ENCODE results near the gene LMTK3.
"Not testable (repeated sequence)": the region's sequence is repeated elsewhere in the genome, so short reads cannot be mapped to it uniquely, and the experiment has no call there.

The LMTK3 gene

DNA sequence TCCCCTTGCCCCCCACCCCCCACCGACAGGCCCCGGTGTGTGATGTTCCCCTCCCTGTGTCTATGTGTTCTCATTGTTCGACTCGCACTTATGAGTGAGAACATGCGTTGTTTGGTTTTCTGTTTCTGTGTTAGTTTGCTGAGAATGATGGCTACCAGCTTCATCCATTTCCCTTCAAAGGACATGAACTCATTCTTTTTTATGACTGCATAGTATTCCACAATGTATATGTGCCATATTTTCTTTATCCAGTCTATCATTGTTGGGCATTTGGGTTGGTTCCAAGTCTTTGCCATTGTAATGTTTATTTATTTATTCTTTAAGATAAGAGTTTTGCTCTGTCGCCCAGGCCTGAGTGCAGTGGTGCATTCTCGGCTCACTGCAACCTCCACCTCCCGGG is 26.4 kb upstream of the LMTK3 start:
- DNase-seq: not testable (repeated sequence)

DNA sequence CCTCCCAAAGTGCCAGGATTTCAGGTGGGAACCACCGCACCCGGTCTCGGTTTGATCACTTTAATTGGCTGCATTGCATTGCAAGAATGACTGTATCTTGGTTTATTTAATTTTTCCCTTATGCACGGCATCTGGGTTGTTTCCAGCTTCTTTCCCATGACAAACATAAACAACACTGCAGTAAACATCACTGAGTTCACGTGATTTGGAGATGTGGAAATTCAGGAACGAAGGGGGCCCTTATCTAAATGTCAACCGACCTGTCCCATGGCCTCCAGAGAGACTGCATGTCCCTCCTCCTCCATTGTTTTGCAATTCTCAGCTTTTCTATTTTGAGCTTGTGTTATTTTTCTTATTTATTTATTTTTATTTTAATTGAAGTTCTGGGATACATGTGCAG is 25.9 kb upstream of the LMTK3 start:
- DNase-seq: no peak

DNA sequence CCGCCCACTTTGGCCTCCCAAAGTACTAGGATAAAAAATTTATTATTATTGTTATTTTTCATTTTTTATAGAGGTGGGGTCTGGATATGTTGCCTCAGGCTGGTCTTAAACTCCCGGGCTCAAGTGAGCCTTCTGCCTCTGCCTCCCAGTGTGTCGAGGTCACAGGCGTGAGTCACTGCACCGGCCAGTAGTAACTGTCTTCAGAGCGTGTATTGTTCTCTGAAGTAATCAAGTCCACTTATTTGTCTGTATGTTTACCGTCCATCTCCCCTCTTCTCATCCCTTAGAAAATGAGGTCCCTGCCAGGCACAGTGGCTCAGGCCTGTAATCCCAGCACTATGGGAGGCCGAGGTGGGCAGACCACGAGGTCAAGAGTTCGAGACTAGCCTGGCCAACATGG is 22.1 kb upstream of the LMTK3 start:
- no peak for DNase-seq

DNA sequence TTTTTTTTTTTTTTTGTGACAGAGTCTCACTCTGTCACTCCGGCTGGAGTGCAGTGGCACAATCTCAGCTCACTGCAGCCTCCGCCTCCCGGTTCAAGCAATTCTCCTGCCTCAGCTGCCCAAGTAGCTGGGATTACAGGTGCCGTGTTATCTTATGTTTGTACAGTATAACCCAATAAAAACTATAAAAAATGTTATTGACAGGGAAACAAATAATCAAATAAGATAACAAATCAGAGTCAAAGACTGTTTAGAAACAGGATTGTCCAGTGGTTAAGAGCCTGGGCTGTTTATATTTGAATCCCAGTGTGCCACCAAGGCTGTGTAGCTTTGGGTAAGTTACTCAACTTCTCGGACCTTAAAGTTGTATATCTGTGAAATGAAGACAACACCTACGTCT is 19.1 kb upstream of the LMTK3 start:
- DNase-seq: no peak

DNA sequence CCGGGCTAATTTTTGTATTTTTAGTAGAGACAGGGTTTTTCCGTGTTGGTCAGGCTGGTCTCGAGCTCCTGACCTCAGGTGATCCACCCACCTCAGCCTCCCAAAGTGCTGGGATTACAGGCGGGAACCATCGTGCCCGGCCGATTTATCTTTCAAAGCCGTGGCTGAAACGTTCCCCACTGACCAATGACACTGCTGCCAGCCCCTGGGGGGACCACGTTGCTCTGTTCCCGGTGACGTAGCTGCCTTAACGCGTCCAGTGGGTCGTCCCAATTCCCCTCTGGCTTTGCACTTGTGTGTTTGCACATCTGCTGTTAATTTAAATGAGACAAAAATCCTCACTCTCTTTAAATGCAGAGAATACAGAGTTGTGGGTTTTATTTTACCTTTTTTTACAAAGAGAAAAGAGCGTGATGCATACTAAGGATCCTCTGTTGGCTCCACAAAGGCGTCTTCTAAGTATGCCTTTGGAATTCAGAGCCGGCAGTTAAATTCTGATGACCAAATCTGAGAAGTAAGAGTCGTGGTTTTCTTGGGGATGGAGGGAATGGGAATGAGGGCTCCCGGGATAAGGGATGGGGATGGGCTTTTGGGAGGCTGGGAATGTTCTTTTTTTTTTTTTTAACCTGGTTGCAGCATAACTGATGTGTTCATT is 18.6 kb upstream of the LMTK3 start:
- no peak for DNase-seq

DNA sequence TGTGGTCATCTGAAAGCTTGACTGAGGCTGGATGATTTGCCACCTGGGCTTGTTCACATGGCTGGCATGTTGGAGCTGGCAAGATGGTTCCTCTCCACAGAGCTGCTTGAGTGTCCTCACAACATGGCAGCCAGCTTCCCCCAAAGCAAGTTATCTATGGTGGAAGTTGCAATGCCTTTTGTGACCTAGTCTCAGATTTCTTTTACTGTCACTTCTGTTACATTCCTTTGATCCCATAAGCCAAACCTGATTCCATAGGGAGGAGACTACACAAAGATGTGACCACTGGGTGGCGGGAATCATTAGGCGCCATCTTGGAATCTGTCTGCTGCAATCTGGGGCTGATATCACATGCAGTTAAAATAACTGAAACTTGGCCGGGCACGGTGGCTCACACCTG is 17.5 kb upstream of the LMTK3 start:
- no peak for DNase-seq

- DNase-seq: no peak
These were observed 13.1 kb upstream of the LMTK3 start for GRCh38 chr19:48524732-48525131.

DNA sequence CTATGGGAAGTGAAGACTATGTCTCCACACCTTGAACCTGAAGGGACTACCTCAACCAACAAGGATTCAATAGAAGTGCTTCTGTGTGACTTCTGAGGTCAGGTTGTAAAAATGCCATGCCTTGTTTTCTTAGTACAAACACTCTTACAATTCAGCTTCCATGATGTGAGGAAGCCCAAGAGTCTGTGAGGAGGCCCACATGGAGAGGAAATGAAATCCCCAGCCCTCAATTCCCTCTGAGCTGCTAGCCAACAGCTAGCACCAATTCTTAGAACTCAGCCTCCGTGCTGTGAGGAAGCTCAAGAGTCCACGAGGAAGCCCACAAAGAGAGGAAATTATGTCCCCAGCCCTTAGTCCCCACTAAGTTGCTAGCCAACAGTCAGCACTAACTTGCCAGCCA is 12.6 kb upstream of the LMTK3 start:
- DNase-seq: no peak

- DNase-seq: no peak
These were observed 8.5 kb upstream of the LMTK3 start for GRCh38 chr19:48520134-48520533.

DNA sequence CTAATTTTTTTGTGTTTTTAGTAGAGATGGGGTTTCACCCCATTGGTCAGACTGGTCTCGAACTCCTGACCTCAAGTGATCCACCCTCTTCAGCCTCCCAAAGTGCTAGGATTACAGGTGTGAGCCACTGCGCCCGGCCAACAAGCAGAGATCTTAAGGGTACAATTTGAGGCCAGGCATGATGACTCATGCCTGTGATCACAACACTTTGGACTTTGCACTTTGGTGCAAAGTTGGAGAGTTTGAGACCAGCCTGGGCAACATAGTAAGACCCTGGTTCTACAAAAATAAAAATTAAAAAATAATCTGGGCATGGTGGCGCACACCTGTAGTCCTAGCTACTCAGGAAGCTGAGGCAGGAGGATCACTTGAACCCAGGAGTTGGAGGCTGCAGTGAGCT is 7.8 kb upstream of the LMTK3 start:
- not testable (repeated sequence) for DNase-seq

GRCh38 chr19:48518207-48518606 is 6.6 kb upstream of the LMTK3 start:
- no peak for DNase-seq

GRCh38 chr19:48516536-48516935 is 4.9 kb upstream of the LMTK3 start:
- no peak for DNase-seq

DNA sequence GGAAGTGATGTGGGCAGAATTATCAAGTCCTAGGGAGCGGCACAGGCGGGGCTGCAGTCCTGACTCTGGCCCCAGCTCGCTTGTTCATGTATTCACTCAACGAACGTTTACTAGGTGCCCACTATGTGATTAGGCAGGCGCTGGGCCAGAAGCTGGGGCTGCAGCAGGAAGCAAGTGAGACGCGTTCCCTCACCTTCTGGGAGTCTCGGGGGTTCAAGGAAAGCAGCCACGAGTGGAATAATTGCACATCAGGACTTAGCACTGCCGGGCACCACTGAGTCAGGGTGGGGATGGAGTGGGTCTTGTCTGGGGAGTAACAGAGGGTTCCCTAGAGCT is 2.5 kb upstream of the LMTK3 start:
- no peak for DNase-seq

- DNase-seq: peak; percentile 49
These were observed 1.9 kb upstream of the LMTK3 start for GRCh38 chr19:48513289-48514122.

DNA sequence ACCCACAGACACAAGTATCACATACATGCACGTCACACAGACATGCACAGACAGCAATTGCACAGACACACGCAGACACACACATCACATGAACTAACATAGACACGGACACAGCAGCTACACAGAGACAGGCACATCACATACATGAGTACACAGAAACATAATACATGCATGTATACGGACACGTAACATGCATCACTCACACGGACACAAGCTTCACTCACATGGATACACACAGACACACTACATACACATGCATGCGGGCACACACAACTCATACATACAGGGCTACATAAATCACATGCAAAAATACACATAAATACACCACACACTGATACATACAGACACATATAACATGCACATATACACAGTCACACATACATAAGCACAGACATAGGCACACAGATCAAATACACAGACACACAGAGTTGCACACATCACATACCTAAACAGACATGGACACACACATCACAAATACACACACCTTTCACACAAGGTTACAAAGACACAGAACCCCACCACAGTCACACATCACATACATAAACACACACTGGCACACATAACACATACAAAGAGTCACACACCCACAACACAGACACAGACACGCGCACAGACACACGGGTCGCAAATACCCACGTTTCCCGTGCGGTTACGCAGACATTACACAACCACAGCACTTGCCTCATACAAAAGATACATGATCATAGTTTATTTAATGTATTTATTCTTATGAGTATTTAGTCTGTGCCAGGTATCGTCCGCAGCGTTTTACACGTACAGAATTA is 1.1 kb upstream of the LMTK3 start:
- DNase-seq: no peak

GRCh38 chr19:48511321-48511731 is 309 bp downstream of the LMTK3 start:
- no peak for DNase-seq

- peak; percentile 70 for DNase-seq
These were observed 990 bp downstream of the LMTK3 start for GRCh38 chr19:48510421-48511268.

DNA sequence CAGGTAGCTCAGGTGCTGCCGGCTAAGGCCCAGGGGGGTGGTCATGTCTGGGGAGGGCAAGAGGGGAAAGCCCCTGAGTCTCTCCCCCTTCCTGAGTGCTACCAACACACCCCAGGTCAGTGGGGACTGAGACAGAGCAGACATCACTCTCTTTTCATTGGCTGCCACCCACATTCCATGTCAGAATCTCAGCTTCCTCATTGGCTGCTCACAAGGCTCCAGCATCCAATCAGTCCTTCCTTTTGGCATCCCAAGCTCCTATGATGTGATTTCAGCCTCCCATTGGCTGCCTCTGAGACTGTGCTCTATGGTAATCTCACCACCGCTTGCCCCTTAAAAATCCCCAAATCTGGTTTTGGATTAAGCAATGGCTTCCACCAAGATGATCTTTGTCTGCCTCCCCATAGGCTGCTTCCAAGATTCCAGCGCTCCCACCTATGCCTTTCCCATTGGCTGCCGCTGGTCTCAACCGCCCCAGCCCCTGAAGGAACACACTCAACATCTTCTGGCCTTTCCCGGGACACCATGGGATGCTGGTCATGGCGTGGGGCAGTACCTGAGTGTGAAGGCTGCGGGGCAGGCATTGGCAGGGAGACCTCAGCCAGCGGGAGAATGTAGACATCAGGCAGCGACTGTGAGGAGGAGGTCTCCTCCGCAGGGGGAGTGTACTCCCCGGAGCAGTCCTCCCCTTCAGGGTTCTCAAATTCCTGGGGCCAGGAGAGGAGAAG is 2.0 kb downstream of the LMTK3 start:
- DNase-seq: no peak

DNA sequence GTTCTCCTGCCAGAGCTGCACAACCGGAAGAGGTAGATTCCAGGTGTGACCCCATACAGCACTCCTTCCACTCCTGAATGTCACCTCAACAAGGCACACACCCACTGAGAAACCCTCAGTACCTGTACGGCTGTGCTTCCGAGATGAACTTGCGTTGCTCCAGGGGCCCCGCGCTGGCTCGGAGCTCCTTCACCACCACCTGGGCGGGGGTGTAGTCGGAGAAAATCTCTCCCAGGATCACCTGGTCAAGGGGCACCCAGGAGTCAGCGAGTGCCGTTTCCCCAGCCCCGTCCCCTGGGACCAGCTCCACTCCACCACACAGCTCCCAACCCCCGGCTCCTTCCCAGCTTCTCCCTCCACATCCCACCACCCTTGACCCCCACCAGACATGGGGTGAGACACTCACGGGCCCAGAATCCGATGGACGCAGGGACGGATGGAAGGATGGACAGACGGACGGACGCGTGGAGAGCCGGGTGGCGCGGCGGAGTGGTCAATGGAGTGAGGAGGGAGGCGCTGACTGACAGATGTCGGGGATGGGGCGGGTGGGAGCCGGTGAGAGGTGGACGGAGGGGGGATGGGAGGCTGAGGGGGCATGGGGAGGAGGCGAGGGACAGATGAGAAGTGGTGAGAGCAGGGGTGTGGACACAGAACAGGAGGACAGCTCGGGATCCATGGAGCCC is 2.8 kb downstream of the LMTK3 start:
- DNase-seq: no peak

- no peak for DNase-seq
These were observed 3.7 kb downstream of the LMTK3 start for GRCh38 chr19:48507911-48508439.

DNA sequence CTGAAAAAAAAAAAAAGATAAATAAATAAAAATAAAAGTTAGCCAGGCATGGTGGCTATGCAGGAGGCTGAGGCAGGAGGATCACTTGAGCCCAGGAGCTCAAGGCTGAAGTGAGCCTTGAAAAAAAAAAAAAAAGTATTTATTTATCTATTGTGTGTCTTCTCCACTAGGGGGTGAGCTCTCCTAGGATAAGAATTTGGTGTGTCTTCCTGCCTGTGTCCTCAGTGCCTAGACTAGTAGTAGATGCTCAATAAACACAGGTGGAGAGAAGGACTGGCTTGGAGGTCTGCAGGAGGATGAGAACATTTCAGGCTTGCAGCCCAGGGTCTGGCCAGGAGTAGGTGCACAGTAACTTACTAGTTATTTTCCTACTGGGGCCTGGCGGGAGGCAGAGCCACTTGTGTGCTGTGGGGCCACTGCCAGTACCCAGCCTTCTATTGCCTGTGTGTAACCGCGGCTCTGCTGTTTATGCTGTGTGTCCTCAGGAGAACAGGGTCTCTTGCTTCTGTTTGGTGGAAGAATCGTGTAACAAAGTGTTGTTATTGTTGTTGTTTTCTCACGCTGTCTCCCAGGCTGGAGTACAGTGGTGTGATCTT is 5.4 kb downstream of the LMTK3 start:
- DNase-seq: no peak

Measured in effector CD8-positive, alpha-beta T cell (primary cell).